Omental fat pad (tissue), 4 donors: ENCODE measurements around the gene NUMA1. TPM values are rescaled to one million over a fixed set of nuclear protein-coding genes. Genes with fewer than 3 reads are reported as not detected.

Experiments used
- ATAC-seq: fragments of 150-250 bp; one replicate; pipeline ENCODE4 v1.9.1; 2016; ENCODE audit warnings: mild to moderate bottlenecking, moderate library complexity; ENCODE audit not compliant: low FRiP score
- DNase-seq: peaks from one replicate; pipeline ENCODE4 v3.0.0-alpha.2; 2019; ENCODE audit warnings: low spot score
- CTCF ChIP-seq, 3 donors: fragments of 450-650 bp; IDR thresholded peaks; one replicate each; pipeline ENCODE4 v1.5.1; 2016 to 2017; ENCODE audit warnings: antibody characterized with exemption in 3 of 3, mild to moderate bottlenecking in 3 of 3, moderate library complexity in 2 of 3
- total RNA-seq, 4 donors: library from RNA; depleted of rRNA; stranded (reverse); fragments of >200 nt; gene quantifications; one replicate each; pipeline ENCODE4 v1.1.0, GENCODE V29; 2016

NUMA1 gene
- total RNA-seq, 4 donors from 2014 or later, result 113 to 270 (median 159) TPM

- no peak for TF ChIP-seq CTCF (IDR thresholded peaks at IDR 0.05)
- DNase-seq (no peak), ATAC-seq (peak; percentile 44)
These were observed 470 bp downstream of the NUMA1 start for GRCh38 chr11:72079819-72080325.

GRCh38 chr11:72078477-72078876, 1.9 kb downstream of the NUMA1 start:
- DNase-seq, result no peak
- no peak for ATAC-seq
- no peak for TF ChIP-seq CTCF (IDR thresholded peaks at IDR 0.05)

- no peak for ATAC-seq
- no peak for TF ChIP-seq CTCF (IDR thresholded peaks at IDR 0.05)
- DNase-seq, result no peak
These were observed 4.6 kb downstream of the NUMA1 start for GRCh38 chr11:72075756-72076155.

GRCh38 chr11:72075109-72075508, 5.2 kb downstream of the NUMA1 start:
- DNase-seq (no peak), ATAC-seq (no peak)
- TF ChIP-seq CTCF (IDR thresholded peaks at IDR 0.05), result no peak

GRCh38 chr11:72072348-72072747, 8.0 kb downstream of the NUMA1 start:
- DNase-seq (no peak), ATAC-seq (no peak)
- no peak for TF ChIP-seq CTCF (IDR thresholded peaks at IDR 0.05)

- ATAC-seq, result no peak
- DNase-seq, result no peak
- no peak for TF ChIP-seq CTCF (IDR thresholded peaks at IDR 0.05)
These were observed 9.9 kb downstream of the NUMA1 start for GRCh38 chr11:72070491-72070890.

- TF ChIP-seq CTCF (IDR thresholded peaks at IDR 0.05), result no peak
- peak; percentile 100 for ATAC-seq
These were observed 10.5 kb downstream of the NUMA1 start for GRCh38 chr11:72069787-72070251.

More at GRCh38 chr11:72069787-72070251, 10.5 kb downstream of the NUMA1 start:
- DNase-seq, result peak; percentile 82
